H1 (cell line): ENCODE results near the gene COLEC12.

ENCODE experiments used
- MAFK ChIP-seq: IDR thresholded peaks from 2 replicates; pipeline ENCODE4 v1.6.1; 2012; ENCODE audit warnings: low read depth, mild to moderate bottlenecking, improper control_type of control experiment, low read length
- RFX5 ChIP-seq: IDR thresholded peaks from 2 replicates; pipeline ENCODE4 v1.6.1; 2011; ENCODE audit warnings: low read depth, low read length, improper control_type of control experiment, borderline replicate concordance
- ZNF274 ChIP-seq: IDR thresholded peaks from 2 replicates; pipeline ENCODE4 v1.7.0; 2012; ENCODE audit warnings: low read length, borderline replicate concordance; ENCODE audit errors: extremely low read depth
- TF ChIP-seq, protein P1 (sequence below), 3 experiments: IDR thresholded peaks; 1 replicate in 2 of 3; 2 replicates in 1 of 3; pipeline versions ENCODE4 v1.5.1 to v1.6.1; 2011; ENCODE audit warnings: low read length in 3 of 3, mild to moderate bottlenecking in 3 of 3, inconsistent platforms in 2 of 3, low read depth in 1 of 3, moderate library complexity in 1 of 3; ENCODE audit not compliant: insufficient read depth in 1 of 3; ENCODE audit errors: control extremely low read depth in 1 of 3

DNA sequence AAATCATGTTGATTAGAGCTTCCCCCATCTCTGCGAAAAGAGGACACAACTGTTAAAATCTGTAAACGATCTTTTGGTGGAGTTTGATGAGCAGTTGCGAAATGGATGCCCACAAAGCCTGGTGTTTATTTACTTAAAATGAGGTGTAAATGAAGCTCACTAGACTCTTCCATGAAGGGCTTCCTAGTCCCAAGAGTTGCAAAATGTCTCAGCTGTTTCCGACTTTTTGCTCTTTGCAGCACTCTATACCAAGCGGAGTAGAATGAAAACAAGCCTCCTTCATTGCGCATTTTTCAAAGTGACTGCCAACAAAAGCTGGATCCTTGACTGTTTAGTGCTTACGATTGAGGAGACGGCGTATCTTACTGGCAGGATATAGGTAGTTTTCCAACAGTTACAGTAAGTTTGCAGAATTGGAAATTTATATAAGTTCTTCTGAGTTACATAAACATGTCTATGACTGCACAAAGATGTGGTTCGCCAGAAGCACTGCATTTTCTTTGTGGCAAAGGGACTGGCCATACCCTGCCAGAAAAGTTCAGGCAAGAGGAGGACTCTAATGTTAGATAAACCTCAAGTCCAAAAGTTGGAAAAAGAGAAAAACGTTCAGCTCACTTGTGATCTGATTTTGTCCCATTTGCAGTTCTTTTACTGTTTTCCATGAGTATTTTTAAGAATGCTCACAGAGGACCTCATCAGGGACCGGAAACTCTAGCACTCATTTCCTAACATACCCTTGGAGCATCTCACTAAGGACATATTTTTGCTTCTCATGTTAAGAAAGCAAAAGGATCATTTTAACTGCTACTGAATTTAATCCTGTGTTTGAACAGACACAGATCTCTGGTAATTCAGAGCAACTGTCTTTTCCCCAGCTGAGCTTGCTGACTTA, 42.7 kb downstream of the COLEC12 start:
- TF ChIP-seq MAFK = no peak
- TF ChIP-seq, protein P1, sequence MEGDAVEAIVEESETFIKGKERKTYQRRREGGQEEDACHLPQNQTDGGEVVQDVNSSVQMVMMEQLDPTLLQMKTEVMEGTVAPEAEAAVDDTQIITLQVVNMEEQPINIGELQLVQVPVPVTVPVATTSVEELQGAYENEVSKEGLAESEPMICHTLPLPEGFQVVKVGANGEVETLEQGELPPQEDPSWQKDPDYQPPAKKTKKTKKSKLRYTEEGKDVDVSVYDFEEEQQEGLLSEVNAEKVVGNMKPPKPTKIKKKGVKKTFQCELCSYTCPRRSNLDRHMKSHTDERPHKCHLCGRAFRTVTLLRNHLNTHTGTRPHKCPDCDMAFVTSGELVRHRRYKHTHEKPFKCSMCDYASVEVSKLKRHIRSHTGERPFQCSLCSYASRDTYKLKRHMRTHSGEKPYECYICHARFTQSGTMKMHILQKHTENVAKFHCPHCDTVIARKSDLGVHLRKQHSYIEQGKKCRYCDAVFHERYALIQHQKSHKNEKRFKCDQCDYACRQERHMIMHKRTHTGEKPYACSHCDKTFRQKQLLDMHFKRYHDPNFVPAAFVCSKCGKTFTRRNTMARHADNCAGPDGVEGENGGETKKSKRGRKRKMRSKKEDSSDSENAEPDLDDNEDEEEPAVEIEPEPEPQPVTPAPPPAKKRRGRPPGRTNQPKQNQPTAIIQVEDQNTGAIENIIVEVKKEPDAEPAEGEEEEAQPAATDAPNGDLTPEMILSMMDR (IDR thresholded peaks at IDR 0.05; ENCODE audit: control extremely low read depth in 1 of 3, insufficient read depth in 1 of 3, low read depth in 1 of 3, low read length in 3 of 3) = no peak
- TF ChIP-seq RFX5 = no peak
- TF ChIP-seq ZNF274 = no peak
